DOHH2 (cell line): ENCODE data around the gene SMPD2.

ENCODE experiments used
- H3F3A ChIP-seq: fragments of 200-600 bp; sonication (generic), shearing (Covaris generic); 2 replicates; pipeline ENCODE4 v1.6.0; 2016; ENCODE audit warnings: antibody characterized with exemption, mild to moderate bottlenecking; ENCODE audit not compliant: control insufficient read depth, insufficient read depth
- H3K27ac ChIP-seq: fragments of 200-600 bp; sonication (generic); 2 replicates; pipeline ENCODE4 v1.5.1; 2014; ENCODE audit warnings: low read depth, mild to moderate bottlenecking, low read length, moderate library complexity
- H3K27me3 ChIP-seq: fragments of 200-600 bp; sonication (generic); 2 replicates; pipeline ENCODE4 v1.6.1; 2014; ENCODE audit warnings: mild to moderate bottlenecking, low read length, mixed read lengths; ENCODE audit not compliant: control insufficient read depth
- H3K36me3 ChIP-seq: fragments of 200-600 bp; sonication (generic); 2 replicates; pipeline ENCODE4 v1.6.1; 2014; ENCODE audit warnings: mild to moderate bottlenecking, low read length, moderate library complexity, mixed read lengths; ENCODE audit not compliant: control insufficient read depth
- H3K4me1 ChIP-seq: fragments of 200-600 bp; sonication (generic); 2 replicates; pipeline ENCODE4 v1.6.1; 2014; ENCODE audit warnings: mild to moderate bottlenecking, low read length, mixed read lengths; ENCODE audit not compliant: control insufficient read depth
- H3K4me2 ChIP-seq: fragments of 200-600 bp; sonication (generic); 2 replicates; pipeline ENCODE4 v1.6.0; 2014; ENCODE audit warnings: mild to moderate bottlenecking, low read length, moderate library complexity
- H3K4me3 ChIP-seq: fragments of 200-600 bp; sonication (generic); 2 replicates; pipeline ENCODE4 v1.5.1; 2014; ENCODE audit warnings: mild to moderate bottlenecking, low read length, mixed read lengths
- H3K79me2 ChIP-seq: fragments of 200-600 bp; sonication (generic); 2 replicates; pipeline ENCODE4 v1.6.1; 2014; ENCODE audit warnings: mild to moderate bottlenecking, low read length, mixed read lengths; ENCODE audit not compliant: control insufficient read depth
- H3K9me2 ChIP-seq: fragments of 200-600 bp; sonication (generic); replicated peaks from 2 replicates; pipeline ENCODE4 v1.6.1; 2014; ENCODE audit warnings: mild to moderate bottlenecking, low read length, mixed read lengths; ENCODE audit not compliant: control insufficient read depth
- H3K9me3 ChIP-seq: fragments of 200-600 bp; sonication (generic); 2 replicates; pipeline ENCODE4 v1.6.1; 2014; ENCODE audit warnings: antibody characterized with exemption, low read length, mixed read lengths; ENCODE audit not compliant: control insufficient read depth, insufficient read depth
- H4K20me1 ChIP-seq: fragments of 200-600 bp; sonication (generic); 2 replicates; pipeline ENCODE4 v1.6.0; 2014; ENCODE audit warnings: low read depth, mild to moderate bottlenecking, antibody characterized with exemption, low read length, moderate library complexity; ENCODE audit not compliant: control insufficient read depth, insufficient read depth
- CTCF ChIP-seq: fragments of 200-600 bp; sonication (generic); IDR thresholded peaks from one replicate; pipeline ENCODE4 v1.5.1; 2014; ENCODE audit warnings: antibody characterized with exemption, mild to moderate bottlenecking, low read depth, low read length; ENCODE audit not compliant: poor library complexity, severe bottlenecking
- EZH2phosphoT487 ChIP-seq: fragments of 200-600 bp; sonication (generic); IDR thresholded peaks from 2 replicates; pipeline ENCODE4 v1.6.1; 2017; ENCODE audit warnings: borderline replicate concordance, mild to moderate bottlenecking, antibody characterized with exemption, low read length, moderate library complexity, mixed read lengths

Gene SMPD2

GRCh38 chr6:109450801-109451200 lies 10.3 kb downstream of the SMPD2 start:
- 0 out of 2 replicates have a peak, but pooled peaks cover 5% of the 10 kb centered on the region for H3F3A ChIP-seq
- H3K79me2 ChIP-seq = peaks cover 14% of the 10 kb centered on the region
- no peak overlapping the region for H3K27ac ChIP-seq
- H3K4me3 ChIP-seq = no peak overlapping the region
- TF ChIP-seq CTCF (no peak), EZH2phosphoT487 (no peak)
- H3K9me3 ChIP-seq = no peaks in the 10 kb centered on the region
- no peaks in the 10 kb centered on the region for H3K27me3 ChIP-seq
- H3K36me3 ChIP-seq = peaks cover 55% of the 10 kb centered on the region
- H4K20me1 ChIP-seq = no peaks in the 10 kb centered on the region
- no peaks in the 10 kb centered on the region for H3K9me2 ChIP-seq
- peaks cover 55% of the 10 kb centered on the region for H3K4me1 ChIP-seq
- H3K4me2 ChIP-seq = no peak overlapping the region

GRCh38 chr6:109451376-109451775 lies 10.9 kb downstream of the SMPD2 start:
- peaks cover 50% of the 10 kb centered on the region for H3K36me3 ChIP-seq
- no peaks in the 10 kb centered on the region for H3K9me3 ChIP-seq
- peaks cover 15% of the 10 kb centered on the region for H3K79me2 ChIP-seq
- TF ChIP-seq CTCF (no peak), EZH2phosphoT487 (no peak)
- H3K4me2 ChIP-seq = no peak overlapping the region
- no peaks in the 10 kb centered on the region for H3K9me2 ChIP-seq
- no peak overlapping the region for H3K27ac ChIP-seq
- H3K27me3 ChIP-seq = no peaks in the 10 kb centered on the region
- H3K4me1 ChIP-seq = peaks cover 58% of the 10 kb centered on the region
- H3F3A ChIP-seq = 0 out of 2 replicates have a peak, but pooled peaks cover 6% of the 10 kb centered on the region
- no peaks in the 10 kb centered on the region for H4K20me1 ChIP-seq
- H3K4me3 ChIP-seq = no peak overlapping the region

GRCh38 chr6:109452181-109452580 lies 11.7 kb downstream of the SMPD2 start:
- TF ChIP-seq CTCF (no peak), EZH2phosphoT487 (no peak)
- Histone ChIP-seq H3K4me3 (no peak overlapping the region), H4K20me1 (no peaks in the 10 kb centered on the region), H3K4me1 (peaks cover 67% of the 10 kb centered on the region), H3K9me2 (no peaks in the 10 kb centered on the region), H3K4me2 (no peak overlapping the region), H3K79me2 (peaks cover 23% of the 10 kb centered on the region), H3F3A (peaks cover 11% of the 10 kb centered on the region; the same call in 1 of the 2 replicates), H3K27me3 (no peaks in the 10 kb centered on the region), H3K9me3 (no peaks in the 10 kb centered on the region), H3K36me3 (peaks cover 44% of the 10 kb centered on the region), H3K27ac (no peak overlapping the region; the same call in 1 of the 2 replicates)
